ENCODE data around the gene SLC39A11. TPM values are rescaled to one million over a fixed set of nuclear protein-coding genes. Genes with fewer than 3 reads are reported as not detected.

Gene SLC39A11
- total RNA-seq, 1 experiment from 2014 or later = 15.2 TPM

- no peak overlapping the region for H3K56ac ChIP-seq (ENCODE audit: insufficient read length, low read depth, low read length)
- H2BK20ac ChIP-seq (ENCODE audit: low read depth, low read length, poor library complexity, severe bottlenecking) = no peak overlapping the region
- H2BK5ac ChIP-seq (ENCODE audit: insufficient read length, low read length) = no peak overlapping the region
- H3K14ac ChIP-seq (ENCODE audit: insufficient read depth, low read length) = no peak overlapping the region
- no peak overlapping the region for H3K4ac ChIP-seq (ENCODE audit: low read depth, low read length)
- no peaks in the 10 kb centered on the region for H3K4me1 ChIP-seq (ENCODE audit: insufficient read depth, low read length)
- H3K79me1 ChIP-seq (ENCODE audit: insufficient read depth, low read depth, low read length, poor library complexity, severe bottlenecking) = no peaks in the 10 kb centered on the region
- H3K9ac ChIP-seq (ENCODE audit: extremely low read depth, insufficient read length, low read length) = no peak overlapping the region
- H3K79me2 ChIP-seq (ENCODE audit: insufficient read depth, low read length) = no peaks in the 10 kb centered on the region
- H3K23me2 ChIP-seq (ENCODE audit: insufficient read length, low read depth, low read length, poor library complexity, severe bottlenecking) = no peaks in the 10 kb centered on the region
- no peak overlapping the region for H2BK12ac ChIP-seq (ENCODE audit: insufficient read length, low read depth, low read length)
- no CpG with 5 or more reads among the region's 15 CpGs for WGBS (ENCODE audit: extremely low coverage, insufficient read length, low lambda C conversion rate)
- H3K9me3 Mint-ChIP-seq = peaks cover 0 to 4% of the 10 kb centered on the region in 2 experiments; a peak in 2 of 5 replicates
- H4K8ac ChIP-seq (replicated peaks; ENCODE audit: insufficient read length, low read depth, low read length) = no peak overlapping the region
- no peak overlapping the region for H2AFZ ChIP-seq (ENCODE audit: low read length)
- no peak overlapping the region for H3K27ac ChIP-seq (ENCODE audit: insufficient read length, low read depth, low read length)
- no peak overlapping the region for H3K4me3 Mint-ChIP-seq
- no peak overlapping the region for H2BK120ac ChIP-seq (ENCODE audit: low read depth, low read length, poor library complexity, severe bottlenecking)
- no peak overlapping the region for H3K4me2 ChIP-seq (ENCODE audit: insufficient read depth, insufficient read length, low read length)
- no peaks in the 10 kb centered on the region for H3K9me3 ChIP-seq (ENCODE audit: control insufficient read depth, low read depth, low read length)
- H3T11ph ChIP-seq (ENCODE audit: low read length) = no peak overlapping the region
- no peak overlapping the region for H4K91ac ChIP-seq (ENCODE audit: insufficient read length, low read depth, low read length)
- H3K18ac ChIP-seq (ENCODE audit: insufficient read length, low read depth, low read length) = no peak overlapping the region
- no peak overlapping the region for H2BK15ac ChIP-seq (ENCODE audit: low read depth, low read length)
- H3K27me3 ChIP-seq (ENCODE audit: insufficient read depth, low read length) = no peaks in the 10 kb centered on the region
- H3K23ac ChIP-seq (ENCODE audit: insufficient read length, low read depth, low read length) = no peak overlapping the region
- H4K20me1 ChIP-seq (ENCODE audit: control insufficient read depth, insufficient read depth, insufficient read length) = no peaks in the 10 kb centered on the region
- no peak for DNase-seq
- H2AK5ac ChIP-seq (ENCODE audit: insufficient read length, low read length) = no peak overlapping the region
- no peak for TF ChIP-seq CTCF (conservative IDR thresholded peaks at IDR 0.05)
- H3K36me3 Mint-ChIP-seq (ENCODE audit: insufficient read depth in 1 of 3, low read depth in 3 of 3) = peaks cover 0 to 2% (median 0%) of the 10 kb centered on the region in 3 experiments; a peak in 2 of 7 replicates
- H3K27ac Mint-ChIP-seq = peak overlapping the region in 1 of 3 experiments; percentile 59; a peak in 1 of 7 replicates
- H4K5ac ChIP-seq (ENCODE audit: insufficient read length, low read depth, low read length) = no peak overlapping the region
- peaks cover 6% of the 10 kb centered on the region; the same call in 1 of the 2 replicates for H3K27me3 Mint-ChIP-seq (ENCODE audit: low read depth)
- no peaks in the 10 kb centered on the region for H3K4me1 Mint-ChIP-seq
Measured at GRCh38 chr17:72693151-72693878, 399.2 kb downstream of the SLC39A11 start.
